ENCODE data around the gene METTL2B. TPM values are rescaled to one million over a fixed set of nuclear protein-coding genes. Genes with fewer than 3 reads are reported as not detected.

The METTL2B gene
- total RNA-seq, 1 donor from 2014 or later: 50.1 TPM

DNA sequence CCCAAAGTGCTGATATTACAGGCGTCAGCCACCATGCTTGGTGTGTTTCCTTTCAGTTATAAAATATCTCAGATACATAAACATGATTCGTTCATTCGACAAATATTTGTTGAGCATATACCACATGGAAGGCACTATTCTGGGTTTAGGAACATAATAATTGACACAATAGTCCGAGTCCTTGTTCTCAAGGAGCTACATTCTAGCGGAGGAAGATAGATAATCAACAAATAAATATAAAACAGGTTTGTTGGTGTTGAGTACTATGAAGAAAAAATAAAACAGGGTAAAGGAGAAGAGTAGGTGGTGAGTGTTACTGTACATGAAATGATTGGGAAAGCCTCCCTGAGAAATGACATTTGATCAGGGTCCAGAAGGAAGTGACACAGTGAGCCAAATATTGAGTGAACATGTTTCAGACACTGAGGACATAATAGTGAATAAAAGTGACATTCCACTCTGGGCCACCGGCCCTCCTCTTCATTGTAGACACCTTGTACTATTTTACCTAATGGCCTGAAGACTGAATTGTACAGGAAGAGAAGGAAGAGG is 27.7 kb upstream of the METTL2B start:
- TF ChIP-seq EZH2 (IDR thresholded peaks at IDR 0.05): no peak
- TF ChIP-seq, protein P1, sequence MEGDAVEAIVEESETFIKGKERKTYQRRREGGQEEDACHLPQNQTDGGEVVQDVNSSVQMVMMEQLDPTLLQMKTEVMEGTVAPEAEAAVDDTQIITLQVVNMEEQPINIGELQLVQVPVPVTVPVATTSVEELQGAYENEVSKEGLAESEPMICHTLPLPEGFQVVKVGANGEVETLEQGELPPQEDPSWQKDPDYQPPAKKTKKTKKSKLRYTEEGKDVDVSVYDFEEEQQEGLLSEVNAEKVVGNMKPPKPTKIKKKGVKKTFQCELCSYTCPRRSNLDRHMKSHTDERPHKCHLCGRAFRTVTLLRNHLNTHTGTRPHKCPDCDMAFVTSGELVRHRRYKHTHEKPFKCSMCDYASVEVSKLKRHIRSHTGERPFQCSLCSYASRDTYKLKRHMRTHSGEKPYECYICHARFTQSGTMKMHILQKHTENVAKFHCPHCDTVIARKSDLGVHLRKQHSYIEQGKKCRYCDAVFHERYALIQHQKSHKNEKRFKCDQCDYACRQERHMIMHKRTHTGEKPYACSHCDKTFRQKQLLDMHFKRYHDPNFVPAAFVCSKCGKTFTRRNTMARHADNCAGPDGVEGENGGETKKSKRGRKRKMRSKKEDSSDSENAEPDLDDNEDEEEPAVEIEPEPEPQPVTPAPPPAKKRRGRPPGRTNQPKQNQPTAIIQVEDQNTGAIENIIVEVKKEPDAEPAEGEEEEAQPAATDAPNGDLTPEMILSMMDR (IDR thresholded peaks at IDR 0.05): no peak
- TF ChIP-seq EZH2phosphoT487 (IDR thresholded peaks at IDR 0.05): no peak
- peaks cover 3% of the 10 kb centered on the region for H3F3A ChIP-seq (ENCODE audit: low read depth)
- H3K27ac ChIP-seq: no peak overlapping the region
- DNase-seq (ENCODE audit: low spot score): no peak
- no peaks in the 10 kb centered on the region for H3K79me2 ChIP-seq (ENCODE audit: low read depth)
- no peaks in the 10 kb centered on the region for H3K36me3 ChIP-seq
- peaks cover 6% of the 10 kb centered on the region for H3K27me3 Mint-ChIP-seq (ENCODE audit: insufficient read depth, low read depth)
- H3K9me3 ChIP-seq (ENCODE audit: low read depth): no peaks in the 10 kb centered on the region
- H3K27me3 ChIP-seq: no peaks in the 10 kb centered on the region
- H3K4me2 ChIP-seq: no peak overlapping the region
- no peak overlapping the region for H3K4me3 Mint-ChIP-seq
- H4K20me1 ChIP-seq (ENCODE audit: low read depth): no peaks in the 10 kb centered on the region
- peaks cover 2% of the 10 kb centered on the region for H3K4me1 ChIP-seq
- H3K4me1 Mint-ChIP-seq: peaks cover 2% of the 10 kb centered on the region
- H2AFZ ChIP-seq (replicated peaks): no peak overlapping the region
- H3K27ac Mint-ChIP-seq: no peak overlapping the region
- no peaks in the 10 kb centered on the region for H3K36me3 Mint-ChIP-seq
- H3K4me3 ChIP-seq: no peak overlapping the region
- no peaks in the 10 kb centered on the region for H3K9me3 Mint-ChIP-seq
- peak overlapping the region; percentile 16 for H3K9ac ChIP-seq

DNA sequence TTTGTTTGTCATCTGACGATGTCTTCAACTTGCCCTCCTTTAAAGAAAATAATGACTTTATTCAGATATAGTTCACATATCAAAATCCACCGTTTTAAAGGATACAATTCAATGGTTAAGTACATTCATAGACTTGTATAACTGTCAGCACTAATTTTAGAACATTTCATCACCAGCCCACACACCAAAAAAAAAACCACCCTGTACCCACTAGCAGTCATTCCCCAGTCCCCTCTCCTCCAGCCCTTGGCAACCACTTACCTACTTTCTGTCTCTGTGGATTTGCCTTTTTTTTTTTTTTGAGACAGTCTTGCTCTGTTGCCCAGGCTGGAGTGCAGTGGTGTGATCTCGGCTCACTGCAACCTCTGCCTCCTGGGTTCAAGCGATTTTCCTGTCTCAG is 26.1 kb upstream of the METTL2B start:
- Histone ChIP-seq H4K20me1 (ENCODE audit: low read depth) (no peaks in the 10 kb centered on the region), H3K79me2 (ENCODE audit: low read depth) (no peaks in the 10 kb centered on the region), H3F3A (ENCODE audit: low read depth) (peaks cover 19% of the 10 kb centered on the region), H3K9ac (no peak overlapping the region), H3K36me3 (no peaks in the 10 kb centered on the region), H3K27ac (no peak overlapping the region), H3K9me3 (ENCODE audit: low read depth) (no peaks in the 10 kb centered on the region), H2AFZ (replicated peaks) (no peak overlapping the region), H3K4me3 (no peak overlapping the region), H3K4me1 (peaks cover 7% of the 10 kb centered on the region), H3K27me3 (no peaks in the 10 kb centered on the region), H3K4me2 (no peak overlapping the region)
- no peak overlapping the region for H3K4me3 Mint-ChIP-seq
- peaks cover 6% of the 10 kb centered on the region for H3K27me3 Mint-ChIP-seq (ENCODE audit: insufficient read depth, low read depth)
- H3K4me1 Mint-ChIP-seq: peaks cover 18% of the 10 kb centered on the region
- no peak overlapping the region for H3K27ac Mint-ChIP-seq
- no peaks in the 10 kb centered on the region for H3K36me3 Mint-ChIP-seq
- H3K9me3 Mint-ChIP-seq: no peaks in the 10 kb centered on the region
- no peak for DNase-seq (ENCODE audit: low spot score)
- no peak for TF ChIP-seq EZH2 (IDR thresholded peaks at IDR 0.05)

DNA sequence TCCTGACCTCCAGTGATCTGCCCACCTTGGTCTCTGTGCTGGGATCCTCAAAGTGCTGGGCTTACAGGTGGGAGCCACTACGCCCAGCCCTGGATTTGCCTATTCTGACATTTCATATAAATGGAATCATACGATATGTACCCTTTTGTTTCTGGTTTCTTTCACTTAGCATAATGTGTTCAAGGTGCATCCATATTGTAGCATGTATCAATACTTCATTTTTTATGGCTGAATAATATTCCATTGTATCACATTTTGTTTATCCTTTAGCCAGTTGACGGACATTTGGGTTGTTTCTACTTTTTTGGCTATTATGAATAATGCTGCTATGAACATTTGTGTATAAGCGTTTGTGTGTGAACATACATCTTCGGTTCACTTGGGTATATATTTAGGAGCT is 25.6 kb upstream of the METTL2B start:
- H3K36me3 ChIP-seq: no peaks in the 10 kb centered on the region
- no peaks in the 10 kb centered on the region for H3K36me3 Mint-ChIP-seq
- peaks cover 19% of the 10 kb centered on the region for H3K4me1 Mint-ChIP-seq
- H2AFZ ChIP-seq (replicated peaks): no peak overlapping the region
- H3K9me3 Mint-ChIP-seq: no peaks in the 10 kb centered on the region
- DNase-seq (ENCODE audit: low spot score): no peak
- H3K27ac ChIP-seq: no peak overlapping the region
- H3K9ac ChIP-seq: no peak overlapping the region
- H3K4me3 Mint-ChIP-seq: no peak overlapping the region
- no peaks in the 10 kb centered on the region for H3K27me3 ChIP-seq
- H3K79me2 ChIP-seq (ENCODE audit: low read depth): peaks cover 4% of the 10 kb centered on the region
- peaks cover 7% of the 10 kb centered on the region for H3K4me1 ChIP-seq
- peaks cover 20% of the 10 kb centered on the region for H3F3A ChIP-seq (ENCODE audit: low read depth)
- no peak overlapping the region for H3K4me2 ChIP-seq
- peaks cover 6% of the 10 kb centered on the region for H3K27me3 Mint-ChIP-seq (ENCODE audit: insufficient read depth, low read depth)
- no peaks in the 10 kb centered on the region for H3K9me3 ChIP-seq (ENCODE audit: low read depth)
- no peak overlapping the region for H3K27ac Mint-ChIP-seq
- no peak for TF ChIP-seq EZH2 (IDR thresholded peaks at IDR 0.05)
- no peak for TF ChIP-seq EZH2phosphoT487 (IDR thresholded peaks at IDR 0.05)
- TF ChIP-seq, protein P1 (IDR thresholded peaks at IDR 0.05): no peak
- H4K20me1 ChIP-seq (ENCODE audit: low read depth): no peaks in the 10 kb centered on the region
- H3K4me3 ChIP-seq: no peak overlapping the region

DNA sequence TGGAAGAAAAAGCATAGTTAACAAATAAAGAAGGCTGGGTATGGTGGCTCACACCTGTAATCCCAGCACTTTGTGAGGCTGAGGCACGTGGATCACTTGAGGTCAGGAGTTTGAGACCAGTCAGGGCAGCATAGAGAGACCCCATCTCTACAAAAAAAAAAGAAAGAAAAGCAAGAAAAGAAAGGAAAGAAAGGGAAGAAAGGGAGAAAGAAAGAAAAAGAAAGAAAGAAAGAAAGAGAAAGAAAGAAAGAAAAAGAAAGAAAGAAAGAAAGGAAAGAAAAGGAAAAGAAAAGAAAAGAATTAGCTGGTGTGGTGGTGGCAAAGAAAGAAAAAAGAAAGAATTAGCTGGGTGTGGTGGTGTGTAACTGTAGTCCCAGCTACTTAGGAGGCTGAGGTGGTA is 24.0 kb upstream of the METTL2B start:
- H3K27me3 Mint-ChIP-seq (ENCODE audit: insufficient read depth, low read depth): peaks cover 6% of the 10 kb centered on the region
- no peaks in the 10 kb centered on the region for H3K9me3 ChIP-seq (ENCODE audit: low read depth)
- H3K9me3 Mint-ChIP-seq: no peaks in the 10 kb centered on the region
- H3K4me1 ChIP-seq: peaks cover 7% of the 10 kb centered on the region
- H3K4me1 Mint-ChIP-seq: peaks cover 33% of the 10 kb centered on the region
- peaks cover 20% of the 10 kb centered on the region for H3F3A ChIP-seq (ENCODE audit: low read depth)
- H3K4me3 ChIP-seq: no peak overlapping the region
- H3K36me3 ChIP-seq: no peaks in the 10 kb centered on the region
- no peak overlapping the region for H3K9ac ChIP-seq
- H3K27me3 ChIP-seq: no peaks in the 10 kb centered on the region
- no peak overlapping the region for H2AFZ ChIP-seq (replicated peaks)
- H3K27ac ChIP-seq: no peak overlapping the region
- no peak for DNase-seq (ENCODE audit: low spot score)
- H3K36me3 Mint-ChIP-seq: peaks cover 5% of the 10 kb centered on the region
- peaks cover 20% of the 10 kb centered on the region for H3K79me2 ChIP-seq (ENCODE audit: low read depth)
- peaks cover 7% of the 10 kb centered on the region for H4K20me1 ChIP-seq (ENCODE audit: low read depth)
- H3K27ac Mint-ChIP-seq: no peak overlapping the region
- TF ChIP-seq EZH2 (IDR thresholded peaks at IDR 0.05): no peak
- TF ChIP-seq, protein P1 (IDR thresholded peaks at IDR 0.05): no peak
- no peak for TF ChIP-seq EZH2phosphoT487 (IDR thresholded peaks at IDR 0.05)
- H3K4me2 ChIP-seq: no peak overlapping the region
- H3K4me3 Mint-ChIP-seq: peak overlapping the region; percentile 8

All from neural progenitor cell (in vitro differentiated cells).